Skin epidermis (tissue), 12 donors: ENCODE results near the gene DUSP28.

Experiments
- H3K27ac ChIP-seq, 21 experiments: fragments of 200-600 bp; sonication (generic) in 11 of 21; one replicate each; pipeline ENCODE4 v1.5.0; 2020; ENCODE audit warnings: mild to moderate bottlenecking in 3 of 21, inconsistent platforms in 2 of 21, moderate library complexity in 2 of 21
- H3K4me3 ChIP-seq, 7 experiments: fragments of 200-600 bp; sonication (generic) in 2 of 7; one replicate each; pipeline ENCODE4 v1.5.0; 2020; ENCODE audit warnings: inconsistent platforms in 2 of 7, mild to moderate bottlenecking in 2 of 7, moderate library complexity in 1 of 7

The DUSP28 gene

GRCh38 chr2:240579771-240580614 is 19.8 kb downstream of the DUSP28 start:
- Histone ChIP-seq H3K4me3 (no peak overlapping the region), H3K27ac (peak overlapping the region in 17 of 21 experiments; percentile 43 to 77 (median 64))

GRCh38 chr2:240581811-240582210 is 21.7 kb downstream of the DUSP28 start:
- no peak overlapping the region for H3K4me3 ChIP-seq
- no peak overlapping the region for H3K27ac ChIP-seq

DNA sequence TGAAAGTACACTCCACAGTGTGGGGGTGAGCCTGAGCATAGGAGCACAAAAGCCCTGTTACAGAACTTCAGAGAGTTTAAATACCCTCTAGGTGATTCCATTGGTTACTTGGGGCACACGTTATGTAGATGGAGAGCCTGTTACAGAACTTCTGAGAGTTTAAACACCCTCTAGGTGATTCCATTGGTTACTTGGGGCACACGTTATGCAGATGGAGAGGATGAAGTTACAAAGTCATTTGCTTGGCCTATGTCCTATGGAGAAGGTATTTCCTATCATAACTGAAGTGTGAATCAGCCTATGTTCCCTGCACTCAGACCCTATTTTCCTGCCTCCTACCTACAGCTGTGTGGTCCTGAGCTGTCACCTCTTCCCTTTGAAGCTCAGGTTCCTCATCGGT is 22.6 kb downstream of the DUSP28 start:
- Histone ChIP-seq H3K27ac (no peak overlapping the region), H3K4me3 (no peak overlapping the region)

DNA sequence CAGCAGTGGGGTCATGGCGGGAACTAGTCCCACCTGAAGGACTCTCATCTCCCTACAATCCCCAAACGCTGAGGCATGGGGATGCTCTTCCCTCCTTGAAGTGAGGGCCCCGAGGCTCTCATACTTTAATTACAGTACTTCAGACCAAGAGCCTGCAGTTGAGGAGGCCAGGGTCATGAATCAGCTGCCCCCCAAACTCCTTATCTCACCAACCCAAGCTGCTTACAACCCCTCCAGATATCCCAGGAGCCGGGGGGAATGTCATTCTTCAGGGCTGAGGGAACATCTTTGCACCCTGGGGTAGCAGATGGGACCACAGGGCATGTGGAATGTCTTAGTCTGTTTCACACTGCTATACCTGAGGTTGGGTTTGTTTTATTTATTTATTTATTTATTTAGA is 23.6 kb downstream of the DUSP28 start:
- H3K27ac ChIP-seq = no peak overlapping the region
- no peak overlapping the region for H3K4me3 ChIP-seq

DNA sequence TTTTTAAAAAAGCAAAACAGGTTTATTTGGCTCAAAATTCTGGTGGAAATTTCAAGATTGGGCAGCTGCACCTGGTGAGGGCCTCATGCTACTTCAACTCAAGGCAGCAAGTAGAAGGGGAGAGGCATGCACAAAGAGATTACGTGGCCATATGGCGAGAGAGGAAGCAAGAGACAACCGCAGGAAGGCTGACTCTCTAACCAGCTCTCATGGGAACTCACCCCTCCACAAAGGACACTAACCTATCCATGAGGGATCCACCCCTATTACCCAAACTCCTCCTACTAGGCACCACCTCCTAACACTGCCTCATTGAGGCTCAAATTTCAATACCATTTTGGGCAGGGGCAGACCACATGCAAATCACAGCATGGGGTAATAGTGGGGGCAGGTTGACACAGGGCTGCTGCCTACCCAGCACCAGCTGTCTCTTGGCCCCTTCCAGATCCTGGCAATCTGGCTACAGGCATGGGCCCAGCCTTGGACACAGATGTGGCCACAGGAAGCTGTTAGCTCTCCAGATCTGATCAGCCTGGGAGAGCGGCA is 24.4 kb downstream of the DUSP28 start:
- Histone ChIP-seq H3K27ac (peak overlapping the region in 6 of 21 experiments; percentile 84 to 98 (median 94)), H3K4me3 (peak overlapping the region in 1 of 7 experiments; percentile 93)

- Histone ChIP-seq H3K4me3 (peak overlapping the region; percentile 73 to 99 (median 86)), H3K27ac (peak overlapping the region in 14 of 21 experiments; percentile 84 to 99 (median 94))
These were observed 24.9 kb downstream of the DUSP28 start for GRCh38 chr2:240585101-240585500.

DNA sequence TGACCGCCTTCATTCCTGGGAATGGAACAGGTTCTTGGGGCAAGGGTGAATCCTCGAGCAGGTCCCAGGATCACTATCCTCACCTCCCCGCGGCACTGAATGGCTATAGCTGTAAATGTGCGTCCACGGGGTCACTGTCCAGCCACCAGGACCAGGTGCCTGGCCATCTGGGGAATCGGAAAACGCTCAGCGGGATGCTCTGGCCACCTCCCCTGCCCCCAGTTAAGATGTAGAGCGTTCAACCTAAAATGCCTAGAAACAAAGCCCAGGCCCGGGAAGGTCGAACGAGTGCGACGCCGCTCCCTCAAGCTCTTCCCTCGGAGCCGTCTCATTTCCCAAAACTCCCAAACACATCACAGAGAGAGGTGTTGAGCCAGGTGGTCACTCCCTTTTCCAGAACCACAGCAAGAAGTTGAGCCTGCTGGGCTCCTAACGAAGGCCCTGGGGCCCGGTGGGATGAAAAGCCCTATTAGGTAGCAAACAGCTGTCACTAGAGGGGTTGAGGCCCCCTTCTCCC is 25.6 kb downstream of the DUSP28 start:
- H3K4me3 ChIP-seq = peak overlapping the region; percentile 73 to 99 (median 86)
- H3K27ac ChIP-seq = peak overlapping the region; percentile 73 to 99 (median 93)

- Histone ChIP-seq H3K27ac (peak within 1 kb of the TSS; percentile 73 to 99 (median 93)), H3K4me3 (peak within 1 kb of the TSS; percentile 73 to 99 (median 86))
These were observed 26.2 kb downstream of the DUSP28 start, which contains the start of gene CAPN10 for GRCh38 chr2:240586198-240586918. Gene CAPN10 (plus strand): TSS chr2:240586734. CDS start chr2:240586912, 178 bp downstream.

GRCh38 chr2:240586919-240587800 is 27.0 kb downstream of the DUSP28 start:
- peak overlapping the region; percentile 73 to 99 (median 86) for H3K4me3 ChIP-seq
- peak overlapping the region in 20 of 21 experiments; percentile 79 to 99 (median 93) for H3K27ac ChIP-seq

DNA sequence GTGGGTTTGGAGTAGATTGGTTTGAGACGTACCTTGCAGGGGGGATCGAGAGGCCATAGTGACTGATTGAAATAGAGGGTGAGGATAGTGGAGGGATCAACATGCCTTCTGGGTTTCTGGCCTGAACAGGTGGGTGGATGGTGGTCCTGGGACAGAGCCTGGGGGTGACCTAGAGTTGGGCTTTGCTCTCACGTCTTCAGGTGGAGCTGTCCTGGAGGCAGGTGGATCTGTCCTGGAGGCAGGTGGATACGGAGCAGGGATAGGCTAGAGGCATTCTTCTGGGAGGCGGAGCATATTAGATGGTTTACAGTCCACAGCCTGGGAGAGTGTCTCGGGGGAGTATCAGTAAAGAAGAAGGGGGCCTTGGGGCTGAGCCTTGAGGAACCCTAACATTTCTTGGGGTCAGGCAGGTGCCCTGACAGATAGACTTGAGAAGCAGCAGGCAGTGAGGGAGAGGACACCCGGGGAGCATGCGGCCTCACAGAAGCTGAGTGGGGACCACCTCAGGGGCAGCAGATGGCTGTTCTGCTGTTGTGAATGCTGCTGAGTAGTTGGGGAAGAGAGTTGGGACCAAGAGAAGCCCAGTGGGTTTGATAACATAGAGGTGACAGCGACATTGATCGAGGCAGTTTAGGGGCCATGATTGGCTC is 28.0 kb downstream of the DUSP28 start:
- peak overlapping the region in 1 of 21 experiments; percentile 89 for H3K27ac ChIP-seq
- peak overlapping the region in 2 of 7 experiments; percentile 73 to 91 for H3K4me3 ChIP-seq

GRCh38 chr2:240588669-240589068 is 28.5 kb downstream of the DUSP28 start:
- Histone ChIP-seq H3K4me3 (no peak overlapping the region), H3K27ac (peak overlapping the region in 1 of 21 experiments; percentile 89)

GRCh38 chr2:240589375-240589774 is 29.2 kb downstream of the DUSP28 start:
- no peak overlapping the region for H3K27ac ChIP-seq
- no peak overlapping the region for H3K4me3 ChIP-seq

DNA sequence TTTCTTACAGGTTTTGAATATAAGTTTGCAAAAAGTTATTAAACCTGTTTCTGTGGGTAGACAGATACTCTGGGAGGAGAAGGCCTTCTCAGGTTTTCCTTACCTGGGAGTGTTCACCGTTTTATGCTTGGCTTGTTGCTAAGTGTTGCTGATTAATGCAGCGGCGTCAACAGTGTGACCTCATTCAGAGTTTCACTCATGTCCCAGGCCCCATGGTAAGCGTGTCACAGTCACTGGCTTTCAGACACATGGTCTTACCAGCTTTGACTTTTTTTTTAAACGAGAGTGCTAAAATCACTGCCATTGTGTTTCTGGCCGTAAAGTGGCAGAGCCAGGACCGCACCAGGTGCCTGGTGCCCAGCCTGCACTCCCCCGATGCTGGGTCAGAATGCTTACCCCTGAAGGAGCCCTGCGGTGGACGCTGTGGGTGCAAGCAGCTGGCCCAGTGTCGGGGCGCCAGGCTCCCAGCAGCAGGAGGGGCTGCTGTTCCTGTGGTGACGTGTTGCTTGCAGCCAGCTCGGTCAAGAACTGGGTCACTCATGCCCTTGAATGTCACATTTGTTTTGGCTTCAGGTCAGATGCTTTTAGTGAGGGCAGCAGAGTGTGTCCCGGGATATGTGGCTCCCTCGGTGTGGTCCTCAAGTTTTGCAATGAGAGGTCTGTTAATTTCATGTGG is 29.8 kb downstream of the DUSP28 start:
- no peak overlapping the region for H3K27ac ChIP-seq
- H3K4me3 ChIP-seq = no peak overlapping the region

- Histone ChIP-seq H3K4me3 (no peak overlapping the region), H3K27ac (no peak overlapping the region)
These were observed 30.5 kb downstream of the DUSP28 start for GRCh38 chr2:240590681-240591111.

DNA sequence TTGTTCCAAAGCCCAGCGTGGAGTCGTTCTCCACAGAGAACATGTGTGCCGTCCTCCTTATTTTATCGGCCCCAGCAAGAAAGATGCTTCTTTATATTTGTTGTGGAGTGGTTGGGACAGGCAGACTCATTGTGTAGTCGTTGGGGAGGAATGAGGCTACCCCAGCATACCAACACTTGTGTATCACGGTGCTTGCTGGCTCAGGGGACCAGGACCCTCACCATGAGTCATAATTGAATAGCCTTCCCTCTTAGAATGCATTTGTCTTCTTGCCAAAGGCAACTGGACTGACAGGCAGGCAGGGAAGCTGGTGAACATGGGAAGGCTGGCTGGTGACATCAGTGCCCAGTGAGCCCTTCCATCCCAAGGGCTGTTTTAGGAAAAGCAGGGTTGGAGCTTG is 31.1 kb downstream of the DUSP28 start:
- Histone ChIP-seq H3K27ac (no peak overlapping the region), H3K4me3 (no peak overlapping the region)

DNA sequence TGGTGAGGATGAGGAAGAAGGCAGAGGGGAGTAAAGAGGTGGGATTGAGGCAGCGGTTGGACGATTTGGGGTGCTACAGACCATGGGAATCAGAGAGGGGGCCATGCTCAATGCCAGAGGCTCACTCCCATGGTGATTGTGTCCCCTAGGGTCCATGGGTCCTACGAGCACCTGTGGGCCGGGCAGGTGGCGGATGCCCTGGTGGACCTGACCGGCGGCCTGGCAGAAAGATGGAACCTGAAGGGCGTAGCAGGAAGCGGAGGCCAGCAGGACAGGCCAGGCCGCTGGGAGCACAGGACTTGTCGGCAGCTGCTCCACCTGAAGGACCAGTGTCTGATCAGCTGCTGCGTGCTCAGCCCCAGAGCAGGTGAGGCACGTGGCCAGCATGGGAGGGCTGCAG is 31.6 kb downstream of the DUSP28 start:
- Histone ChIP-seq H3K27ac (no peak overlapping the region), H3K4me3 (no peak overlapping the region)

GRCh38 chr2:240593026-240593702 is 33.0 kb downstream of the DUSP28 start:
- no peak overlapping the region for H3K4me3 ChIP-seq
- no peak overlapping the region for H3K27ac ChIP-seq
